ENCODE measurements around the gene RAD51B. TPM values are rescaled to one million over a fixed set of nuclear protein-coding genes. Genes with fewer than 3 reads are reported as not detected.
A peak's percentile ranks its signal among the peaks of the same experiment; 100 is the strongest.
"Not testable (repeated sequence)": the region's sequence is repeated elsewhere in the genome, so short reads cannot be mapped to it uniquely, and the experiment has no call there.

The RAD51B gene
- total RNA-seq, 4 donors from 2014 or later = 5.0 to 31.8 (median 20.6) TPM

DNA sequence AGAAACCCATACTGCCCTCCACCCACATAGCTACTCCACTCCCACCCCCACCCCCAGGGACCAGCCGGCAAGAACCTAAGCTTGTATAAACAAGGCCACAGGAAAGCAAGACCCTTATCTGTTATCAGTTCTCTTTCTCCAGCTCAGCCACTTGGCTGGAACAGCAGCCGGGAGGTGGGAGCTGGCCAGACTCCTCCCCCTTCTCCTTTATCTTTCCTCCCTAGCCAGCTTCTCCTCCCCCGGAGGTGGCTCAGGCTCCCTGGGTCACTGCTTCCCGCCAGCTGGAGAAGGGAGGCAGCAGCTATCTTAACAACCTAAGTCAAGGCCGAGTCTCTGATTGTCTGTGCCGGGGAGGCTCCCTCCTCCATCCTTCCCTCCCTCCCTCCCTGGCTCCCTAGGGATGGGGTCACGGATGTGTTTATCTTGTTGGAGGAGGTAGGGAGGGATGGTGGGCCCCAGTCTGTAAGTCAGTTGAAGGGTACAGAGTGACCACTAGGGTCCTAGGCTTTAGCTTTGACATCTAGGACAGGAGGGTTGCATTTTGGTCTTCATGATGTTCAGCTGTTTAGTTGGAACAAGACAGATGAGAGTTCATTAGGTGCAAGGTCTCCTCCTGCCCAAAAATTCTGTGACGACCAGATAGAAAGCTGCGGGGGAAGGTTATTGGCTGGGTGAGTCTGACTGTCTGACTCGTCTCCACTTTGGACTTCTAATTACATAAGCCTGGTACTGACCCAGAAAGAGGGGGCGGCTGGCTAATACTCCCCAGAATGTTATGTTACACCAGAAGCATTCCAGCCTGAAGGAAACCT, 943.6 kb downstream of the RAD51B start:
- Histone ChIP-seq H3K36me3 (no peaks in the 10 kb centered on the region), H3K4me1 (peaks cover 0 to 6% (median 0%) of the 10 kb centered on the region in 4 donors), H3K4me3 (no peak overlapping the region), H3K9me3 (no peaks in the 10 kb centered on the region), H3K27ac (peak overlapping the region; percentile 36 to 63 (median 46)), H3K27me3 (no peaks in the 10 kb centered on the region)
- no peak for DNase-seq
- intact Hi-C loops (cut with DNase I; ENCODE audit: low total_unique reads) = no loop called here
- in situ Hi-C loops (cut with MboI; ENCODE audit: low pct_ligation_motif_present in 1 of 4, low pct_unique_long_range_greater_than_20kb in 1 of 4, low sequenced_read_pairs in 3 of 4) = no loop called here
- TF ChIP-seq EP300 (IDR thresholded peaks at IDR 0.05; ENCODE audit: low read depth) (no peak), POLR2A (IDR thresholded peaks at IDR 0.05) (no peak), POLR2AphosphoS5 (IDR thresholded peaks at IDR 0.05) (no peak), CTCF (IDR thresholded peaks at IDR 0.05) (no peak)
- WGBS, 2 donors (ENCODE audit: low coverage in 1 of 2) = 52% methylated on average over 11 of the region's 11 CpGs; no CpG with 5 or more reads in 1 of the 2 donors

GRCh38 chr14:68763843-68764242, 944.3 kb downstream of the RAD51B start:
- H3K4me1 ChIP-seq; H3K27me3 ChIP-seq; H3K4me3 ChIP-seq; intact Hi-C loops (cut with DNase I; ENCODE audit: low total_unique reads); H3K36me3 ChIP-seq; DNase-seq; H3K9me3 ChIP-seq; in situ Hi-C loops (cut with MboI; ENCODE audit: low pct_ligation_motif_present in 1 of 4, low pct_unique_long_range_greater_than_20kb in 1 of 4, low sequenced_read_pairs in 3 of 4): not testable (repeated sequence)
- 88% methylated on average over 4 of the region's 4 CpGs; no CpG with 5 or more reads in 1 of the 2 donors for WGBS, 2 donors (ENCODE audit: low coverage in 1 of 2)
- H3K27ac ChIP-seq = peak overlapping the region in 2 of 4 donors; percentile 36 to 63

DNA sequence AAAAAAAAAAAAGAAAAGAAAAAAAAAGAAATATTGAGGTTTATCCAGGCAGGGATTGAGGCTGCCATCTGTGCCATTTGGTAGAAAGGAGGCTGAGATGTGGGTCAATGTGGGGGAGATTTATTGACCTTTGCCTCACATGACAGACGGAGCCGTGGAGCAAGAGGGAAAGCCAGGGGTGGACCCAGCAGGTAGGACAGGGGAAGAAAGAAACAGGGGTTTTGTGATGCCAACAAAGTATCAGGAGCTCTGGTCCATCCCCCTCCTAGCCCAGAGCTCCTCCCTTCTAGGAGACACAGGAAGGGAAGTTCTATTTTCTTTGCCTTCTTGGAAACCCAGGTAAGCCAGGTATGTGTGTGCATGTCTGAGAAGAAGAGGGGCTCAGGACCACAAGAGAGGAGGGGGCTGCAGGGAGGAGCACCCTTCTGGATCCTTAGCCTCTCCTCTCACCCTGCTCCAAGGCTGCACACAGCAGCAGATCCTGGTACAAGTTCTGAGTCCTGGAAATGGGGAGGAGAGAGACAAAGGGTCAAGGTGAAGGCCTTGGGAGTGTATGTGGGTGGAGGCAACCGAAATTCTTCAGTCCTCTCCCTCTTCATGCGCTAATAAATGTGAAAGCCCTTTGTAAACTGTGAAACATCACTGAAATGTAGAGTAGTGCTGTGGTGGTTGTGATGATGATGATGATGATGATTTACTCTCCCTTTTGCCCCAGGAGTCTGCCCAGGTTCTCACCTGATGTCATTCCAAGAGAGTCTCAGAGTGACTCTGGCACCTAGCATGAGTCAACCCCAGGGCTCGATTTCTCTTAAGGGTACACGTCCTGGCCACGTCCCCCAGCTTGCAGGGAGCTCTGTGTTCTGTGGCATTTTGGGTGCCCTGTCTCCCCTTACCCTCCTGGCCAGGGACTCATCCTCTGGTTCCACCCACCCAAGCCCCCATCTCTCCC, 947.0 kb downstream of the RAD51B start:
- 84 to 87% methylated on average over 2 to 7 of the region's 7 CpGs for WGBS, 2 donors (ENCODE audit: low coverage in 1 of 2)
- intact Hi-C loops (cut with DNase I; ENCODE audit: low total_unique reads) = no loop called here
- Histone ChIP-seq H3K27ac (no peak overlapping the region), H3K27me3 (no peaks in the 10 kb centered on the region), H3K4me3 (no peak overlapping the region), H3K4me1 (peaks cover 0 to 3% (median 0%) of the 10 kb centered on the region in 4 donors), H3K9me3 (no peaks in the 10 kb centered on the region), H3K36me3 (no peaks in the 10 kb centered on the region)
- DNase-seq = no peak
- in situ Hi-C loops (cut with MboI; ENCODE audit: low pct_ligation_motif_present in 1 of 4, low pct_unique_long_range_greater_than_20kb in 1 of 4, low sequenced_read_pairs in 3 of 4) = no loop called here
- TF ChIP-seq POLR2AphosphoS5 (IDR thresholded peaks at IDR 0.05) = no peak
- no peak for TF ChIP-seq EP300 (IDR thresholded peaks at IDR 0.05; ENCODE audit: low read depth)
- TF ChIP-seq CTCF (IDR thresholded peaks at IDR 0.05) = no peak
- TF ChIP-seq POLR2A (IDR thresholded peaks at IDR 0.05) = no peak

- H3K27me3 ChIP-seq = no peaks in the 10 kb centered on the region
- in situ Hi-C loops (cut with MboI; ENCODE audit: low pct_ligation_motif_present in 1 of 4, low pct_unique_long_range_greater_than_20kb in 1 of 4, low sequenced_read_pairs in 3 of 4) (no loop called here), intact Hi-C loops (cut with DNase I; ENCODE audit: low total_unique reads) (no loop called here)
- H3K36me3 ChIP-seq = no peaks in the 10 kb centered on the region
- WGBS, 2 donors (ENCODE audit: low coverage in 1 of 2) = 96% methylated on average over 5 of the region's 5 CpGs; no CpG with 5 or more reads in 1 of the 2 donors
- H3K4me3 ChIP-seq = no peak overlapping the region
- DNase-seq = no peak
- no peak overlapping the region for H3K27ac ChIP-seq
- H3K4me1 ChIP-seq = peaks cover 0 to 6% (median 0%) of the 10 kb centered on the region in 4 donors
- no peaks in the 10 kb centered on the region for H3K9me3 ChIP-seq
- TF ChIP-seq EP300 (IDR thresholded peaks at IDR 0.05; ENCODE audit: low read depth) (no peak), POLR2A (IDR thresholded peaks at IDR 0.05) (no peak), CTCF (IDR thresholded peaks at IDR 0.05) (no peak), POLR2AphosphoS5 (IDR thresholded peaks at IDR 0.05) (no peak)
Observed at GRCh38 chr14:68767248-68767645, 947.7 kb downstream of the RAD51B start.
